Putamen (tissue), 1 donor: Measurements from ENCODE around the gene EIF3K.
"Not testable (repeated sequence)": the region's sequence is repeated elsewhere in the genome, so short reads cannot be mapped to it uniquely, and the experiment has no call there.

Experiments used
- DNase-seq: peaks from one replicate; pipeline ENCODE4 v3.0.0-alpha.2; 2016; ENCODE audit warnings: low spot score

The EIF3K gene

GRCh38 chr19:38617764-38618589 lies 1.0 kb upstream of the EIF3K start, which contains the start of gene MAP4K1:
Gene MAP4K1 (minus strand): TSS chr19:38617953. CDS start chr19:38617895, 58 bp downstream.
- peak; percentile 25 for DNase-seq

DNA sequence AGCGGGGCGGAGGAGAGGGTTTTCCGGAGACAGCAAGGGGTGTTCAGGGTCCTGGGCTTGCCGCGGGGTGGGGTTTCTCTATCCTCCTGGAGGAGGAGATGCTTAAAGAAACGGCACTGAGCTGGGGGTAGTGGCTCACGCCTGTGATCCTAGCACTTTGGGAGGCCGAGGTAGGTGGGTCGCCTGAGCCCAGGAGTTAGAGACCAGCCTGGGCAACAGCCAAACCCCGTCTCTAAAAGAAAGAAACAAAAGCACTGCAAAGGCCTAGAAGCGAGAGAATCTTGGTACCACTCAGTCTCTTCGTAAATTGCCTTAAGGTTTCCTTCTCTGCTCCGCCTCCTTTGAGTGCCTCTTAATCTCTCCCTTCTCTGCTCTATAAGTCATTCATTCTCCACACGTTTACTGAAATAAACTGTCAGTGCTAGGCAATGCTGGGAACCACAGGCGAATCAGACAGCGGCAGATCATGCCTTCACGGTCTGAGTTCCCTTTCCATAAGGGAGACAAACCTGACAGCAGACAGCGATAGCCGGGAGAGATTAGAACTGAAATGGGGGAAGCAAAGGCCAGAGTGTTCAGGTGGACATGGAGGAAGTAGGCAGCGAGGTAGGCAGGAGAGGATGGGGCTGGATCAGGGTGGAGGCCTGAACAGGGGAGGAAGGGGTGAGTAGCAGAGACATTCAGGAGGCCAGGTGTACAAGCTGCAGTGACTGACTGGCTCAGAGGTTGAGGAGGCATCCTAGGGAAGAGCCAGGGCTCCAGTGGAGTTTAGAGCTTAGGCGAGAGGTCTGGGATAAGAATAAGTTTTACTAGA lies 580 bp downstream of the EIF3K start:
- DNase-seq: no peak

GRCh38 chr19:38624822-38625221 lies 5.8 kb downstream of the EIF3K start:
- no peak for DNase-seq

DNA sequence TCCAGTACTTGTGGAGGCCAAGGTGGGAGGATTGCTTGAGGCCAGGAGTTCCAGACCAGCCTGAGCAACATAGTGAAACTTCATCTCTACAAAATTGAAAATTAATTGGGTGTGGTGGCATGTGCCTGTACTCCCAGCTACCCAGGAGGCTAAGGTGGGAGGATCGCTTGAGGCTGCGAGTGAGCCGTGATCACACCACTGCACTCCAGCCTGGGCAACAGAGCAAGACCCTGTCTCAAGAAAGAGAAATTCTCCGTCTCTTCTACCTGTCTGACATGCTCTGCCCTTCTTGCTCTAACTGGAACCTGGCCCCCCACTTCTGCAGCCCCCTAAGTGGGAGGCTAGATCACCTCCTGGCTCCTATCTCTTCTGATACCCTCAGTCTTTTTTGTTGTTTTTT lies 7.4 kb downstream of the EIF3K start:
- DNase-seq: no peak

DNA sequence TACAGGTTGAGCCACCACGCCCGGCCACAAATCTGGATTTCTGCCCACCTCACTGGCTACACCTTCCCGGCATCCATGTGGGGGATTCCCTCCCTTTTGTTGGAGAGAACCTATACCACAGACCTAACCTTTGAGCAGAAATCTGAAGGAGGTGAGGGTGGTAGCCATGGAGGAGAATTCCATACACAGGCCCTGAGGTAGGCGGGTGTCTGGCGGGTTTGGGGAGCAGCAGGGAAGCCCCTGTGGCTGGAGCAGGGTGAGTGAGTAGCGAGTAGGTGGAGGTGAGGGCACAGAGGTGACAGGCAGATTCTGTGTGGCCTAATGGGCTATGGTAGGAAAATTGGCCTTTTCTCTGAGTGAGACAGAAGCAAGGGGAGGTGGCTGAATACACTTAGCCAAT lies 10.6 kb downstream of the EIF3K start:
- DNase-seq: no peak

DNA sequence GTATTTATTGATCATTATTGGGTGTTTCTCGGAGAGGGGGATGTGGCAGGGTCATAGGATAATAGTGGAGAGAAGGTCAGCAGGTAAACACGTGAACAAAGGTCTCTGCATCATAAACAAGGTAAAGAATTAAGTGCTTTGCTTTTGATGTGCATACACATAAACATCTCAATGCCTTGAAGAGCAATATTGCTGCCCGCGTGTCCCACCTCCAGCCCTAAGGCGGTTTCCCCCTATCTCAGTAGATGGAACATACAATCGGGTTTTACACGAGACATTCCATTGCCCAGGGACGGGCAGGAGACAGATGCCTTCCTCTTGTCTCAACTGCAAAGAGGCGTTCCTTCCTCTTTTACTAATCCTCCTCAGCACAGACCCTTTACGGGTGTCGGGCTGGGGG lies 12.3 kb downstream of the EIF3K start:
- DNase-seq: not testable (repeated sequence)

- not testable (repeated sequence) for DNase-seq
Observed at GRCh38 chr19:38631811-38632475, 13.0 kb downstream of the EIF3K start.

- DNase-seq: no peak
Observed at GRCh38 chr19:38632476-38633213, 13.7 kb downstream of the EIF3K start.

DNA sequence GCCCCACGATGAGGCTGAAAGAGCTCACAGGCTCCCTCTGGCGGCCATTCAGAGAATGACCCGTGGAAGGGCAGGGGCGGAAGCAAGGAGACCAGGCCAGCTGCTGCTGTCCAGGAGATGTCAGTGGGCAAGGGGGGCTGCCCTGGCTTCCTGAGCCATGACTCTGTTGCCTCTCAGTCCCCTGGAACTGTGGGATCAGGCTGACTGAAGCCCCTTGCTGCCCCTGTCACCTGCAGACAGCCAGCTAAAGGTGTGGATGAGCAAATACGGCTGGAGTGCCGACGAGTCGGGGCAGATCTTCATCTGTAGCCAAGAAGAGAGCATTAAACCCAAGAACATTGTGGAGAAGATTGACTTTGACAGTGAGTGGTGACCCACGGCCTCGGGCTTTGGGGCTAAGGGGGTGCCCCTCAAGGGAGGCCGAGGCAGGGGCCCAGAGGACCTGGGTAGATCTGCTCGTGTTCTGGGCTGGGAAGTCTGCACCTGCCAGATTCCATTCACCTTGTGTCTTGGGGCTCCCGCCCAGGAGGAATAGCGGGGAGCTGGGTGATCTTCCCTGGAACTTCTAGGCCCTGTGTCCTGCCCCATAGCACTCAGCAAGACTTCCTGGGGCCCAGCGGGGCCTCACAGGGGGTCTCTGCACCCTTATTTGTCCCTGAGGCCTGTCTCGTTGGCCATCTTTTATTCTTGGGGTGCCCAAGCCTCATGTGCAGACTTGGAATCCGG lies 15.9 kb downstream of the EIF3K start:
- no peak for DNase-seq

- DNase-seq: no peak
Observed at GRCh38 chr19:38635483-38636399, 16.8 kb downstream of the EIF3K start.

GRCh38 chr19:38638461-38638860 lies 19.5 kb downstream of the EIF3K start:
- DNase-seq: no peak

- no peak for DNase-seq
Observed at GRCh38 chr19:38639679-38640078, 20.7 kb downstream of the EIF3K start.

DNA sequence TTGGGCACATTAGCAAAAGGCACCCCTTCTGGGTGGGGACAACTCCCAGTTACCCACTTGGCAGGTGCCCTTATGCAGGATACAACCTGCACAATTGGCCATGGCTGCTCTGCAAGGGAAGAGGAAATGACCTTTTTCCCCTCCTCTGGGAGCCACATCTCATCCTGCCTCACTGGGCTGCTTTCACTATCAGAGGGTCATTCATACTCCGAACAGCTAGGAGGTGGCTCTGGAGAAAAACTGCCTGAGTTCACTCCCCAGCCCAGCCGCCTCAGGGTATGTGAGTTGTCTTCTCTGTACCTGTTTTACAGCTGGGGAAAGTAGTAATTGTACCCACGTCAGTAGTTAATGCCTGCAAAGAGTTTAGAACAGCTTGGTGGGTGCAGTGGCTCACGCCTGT lies 21.4 kb downstream of the EIF3K start:
- DNase-seq: no peak

- DNase-seq: no peak
Observed at GRCh38 chr19:38642176-38642575, 23.2 kb downstream of the EIF3K start.

DNA sequence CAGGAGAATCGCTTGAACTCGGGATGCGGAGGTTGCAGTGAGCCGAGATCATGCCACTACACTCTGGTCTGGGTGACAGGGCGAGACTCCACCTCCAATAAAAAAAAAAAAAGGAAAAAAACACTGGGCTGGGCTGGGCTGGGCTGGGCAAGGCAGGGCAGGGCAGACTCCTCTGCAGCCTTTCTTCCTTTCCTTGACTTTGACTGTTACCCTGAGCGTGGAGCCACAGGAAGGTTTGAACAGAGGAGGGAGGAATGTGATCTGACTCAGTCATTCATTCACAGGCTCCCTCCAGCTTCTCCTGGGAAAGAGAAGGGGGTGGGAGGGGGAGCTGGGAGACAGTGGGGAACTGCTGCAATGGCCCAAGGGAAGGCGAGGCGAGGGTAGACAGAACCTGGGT lies 25.7 kb downstream of the EIF3K start:
- DNase-seq: no peak

DNA sequence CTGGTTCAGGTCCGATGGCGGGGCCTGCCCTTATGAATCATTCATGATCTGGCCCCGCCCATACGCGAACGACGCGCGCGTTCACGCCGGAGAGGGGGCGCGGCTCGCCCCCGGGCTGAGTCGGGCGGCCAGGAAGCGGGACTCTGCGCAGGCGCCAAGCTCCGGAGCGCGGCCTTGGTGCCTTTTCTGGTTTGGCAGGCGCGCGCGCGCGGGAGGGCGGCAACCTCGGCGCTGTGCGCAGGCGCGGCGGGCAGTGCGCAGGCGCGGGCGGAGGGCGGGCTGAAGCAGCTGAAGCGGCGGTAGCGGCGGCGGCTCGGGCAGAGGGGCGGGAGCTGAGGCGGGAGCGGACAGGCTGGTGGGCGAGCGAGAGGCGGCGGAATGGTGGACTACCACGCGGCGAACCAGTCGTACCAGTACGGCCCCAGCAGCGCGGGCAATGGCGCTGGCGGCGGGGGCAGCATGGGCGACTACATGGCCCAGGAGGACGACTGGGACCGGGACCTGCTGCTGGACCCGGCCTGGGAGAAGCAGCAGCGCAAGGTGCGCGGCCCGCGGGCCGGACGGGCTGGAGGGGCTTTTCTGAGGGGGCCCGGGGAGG lies 28.5 kb downstream of the EIF3K start, which contains the start of gene ACTN4:
ACTN4 (plus strand) TSS at position 282 of the 598 bp plus-strand sequence; CDS start at position 379, 97 bp downstream.
- DNase-seq: peak; percentile 97

GRCh38 chr19:38647966-38648768 lies 29.2 kb downstream of the EIF3K start:
- DNase-seq: no peak

GRCh38 chr19:38648769-38649304 lies 29.8 kb downstream of the EIF3K start:
- DNase-seq: no peak
